ENCODE results near the gene TBCCD1. TPM values are rescaled to one million over a fixed set of nuclear protein-coding genes. Genes with fewer than 3 reads are reported as not detected.

TBCCD1 gene
- total RNA-seq, 1 experiment from 2014 or later = 25.1 TPM

DNA sequence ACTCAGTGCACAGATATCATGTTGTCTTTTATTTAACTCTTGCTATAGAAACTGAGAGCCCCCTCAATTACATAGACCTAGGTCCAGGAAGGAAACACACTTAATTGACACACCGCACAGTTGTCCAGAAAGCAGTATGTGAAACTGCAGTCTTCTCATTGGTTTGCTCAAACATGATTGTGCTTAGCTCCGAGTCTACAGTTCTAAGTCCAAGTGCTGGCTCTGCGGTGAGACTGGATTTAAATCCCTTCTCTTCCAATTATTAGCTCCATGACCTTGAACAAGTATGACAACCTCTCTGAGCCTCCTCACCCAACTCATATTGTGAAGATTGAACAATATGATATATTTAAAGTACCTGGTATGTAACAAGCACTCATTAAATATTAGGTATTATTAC lies 26.7 kb upstream of the TBCCD1 start:
- CTCF ChIA-PET = no interaction called here
- no peak overlapping the region for H3K4me3 Mint-ChIP-seq (ENCODE audit: low read depth, unreplicated experiment)
- peaks cover 70% of the 10 kb centered on the region for H3K4me1 Mint-ChIP-seq (ENCODE audit: low read depth, unreplicated experiment)
- H3K9me3 Mint-ChIP-seq (ENCODE audit: low read depth, unreplicated experiment) = no peaks in the 10 kb centered on the region
- no peaks in the 10 kb centered on the region for H3K27me3 Mint-ChIP-seq (ENCODE audit: unreplicated experiment)
- no TSS peak for BruUV-seq (replicated peaks)
- intact Hi-C loops (cut with micrococcal nuclease; ENCODE audit: unreplicated experiment) = no loop called here
- TF ChIP-seq, protein P1, sequence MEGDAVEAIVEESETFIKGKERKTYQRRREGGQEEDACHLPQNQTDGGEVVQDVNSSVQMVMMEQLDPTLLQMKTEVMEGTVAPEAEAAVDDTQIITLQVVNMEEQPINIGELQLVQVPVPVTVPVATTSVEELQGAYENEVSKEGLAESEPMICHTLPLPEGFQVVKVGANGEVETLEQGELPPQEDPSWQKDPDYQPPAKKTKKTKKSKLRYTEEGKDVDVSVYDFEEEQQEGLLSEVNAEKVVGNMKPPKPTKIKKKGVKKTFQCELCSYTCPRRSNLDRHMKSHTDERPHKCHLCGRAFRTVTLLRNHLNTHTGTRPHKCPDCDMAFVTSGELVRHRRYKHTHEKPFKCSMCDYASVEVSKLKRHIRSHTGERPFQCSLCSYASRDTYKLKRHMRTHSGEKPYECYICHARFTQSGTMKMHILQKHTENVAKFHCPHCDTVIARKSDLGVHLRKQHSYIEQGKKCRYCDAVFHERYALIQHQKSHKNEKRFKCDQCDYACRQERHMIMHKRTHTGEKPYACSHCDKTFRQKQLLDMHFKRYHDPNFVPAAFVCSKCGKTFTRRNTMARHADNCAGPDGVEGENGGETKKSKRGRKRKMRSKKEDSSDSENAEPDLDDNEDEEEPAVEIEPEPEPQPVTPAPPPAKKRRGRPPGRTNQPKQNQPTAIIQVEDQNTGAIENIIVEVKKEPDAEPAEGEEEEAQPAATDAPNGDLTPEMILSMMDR (IDR thresholded peaks at IDR 0.05; ENCODE audit: unreplicated experiment) = no peak
- no peak overlapping the region for H3K27ac Mint-ChIP-seq (ENCODE audit: unreplicated experiment)
- DNase-seq = no peak
- peaks cover 11% of the 10 kb centered on the region for H3K36me3 Mint-ChIP-seq (ENCODE audit: insufficient read depth, unreplicated experiment)

DNA sequence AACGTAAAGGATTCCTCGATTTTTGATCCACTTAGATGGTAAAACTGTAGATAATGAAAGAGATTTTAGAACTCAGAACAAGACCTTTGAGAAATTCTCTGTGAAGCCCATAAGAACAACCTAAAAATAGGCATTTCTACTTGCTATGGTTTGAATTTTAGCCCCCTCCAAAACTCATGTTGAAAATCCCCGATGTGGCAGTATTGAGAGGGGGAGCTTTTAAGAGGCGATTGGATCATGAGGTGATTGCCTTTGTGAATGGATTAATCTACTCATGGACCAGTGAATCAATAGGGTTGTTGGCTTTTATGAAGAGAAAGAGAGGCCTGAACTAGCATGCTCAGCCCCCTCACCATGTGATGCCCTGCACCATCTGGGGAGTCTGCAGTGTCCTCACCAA lies 25.5 kb upstream of the TBCCD1 start:
- intact Hi-C loops (cut with micrococcal nuclease; ENCODE audit: unreplicated experiment) = no loop called here
- H3K4me3 Mint-ChIP-seq (ENCODE audit: low read depth, unreplicated experiment) = no peak overlapping the region

DNA sequence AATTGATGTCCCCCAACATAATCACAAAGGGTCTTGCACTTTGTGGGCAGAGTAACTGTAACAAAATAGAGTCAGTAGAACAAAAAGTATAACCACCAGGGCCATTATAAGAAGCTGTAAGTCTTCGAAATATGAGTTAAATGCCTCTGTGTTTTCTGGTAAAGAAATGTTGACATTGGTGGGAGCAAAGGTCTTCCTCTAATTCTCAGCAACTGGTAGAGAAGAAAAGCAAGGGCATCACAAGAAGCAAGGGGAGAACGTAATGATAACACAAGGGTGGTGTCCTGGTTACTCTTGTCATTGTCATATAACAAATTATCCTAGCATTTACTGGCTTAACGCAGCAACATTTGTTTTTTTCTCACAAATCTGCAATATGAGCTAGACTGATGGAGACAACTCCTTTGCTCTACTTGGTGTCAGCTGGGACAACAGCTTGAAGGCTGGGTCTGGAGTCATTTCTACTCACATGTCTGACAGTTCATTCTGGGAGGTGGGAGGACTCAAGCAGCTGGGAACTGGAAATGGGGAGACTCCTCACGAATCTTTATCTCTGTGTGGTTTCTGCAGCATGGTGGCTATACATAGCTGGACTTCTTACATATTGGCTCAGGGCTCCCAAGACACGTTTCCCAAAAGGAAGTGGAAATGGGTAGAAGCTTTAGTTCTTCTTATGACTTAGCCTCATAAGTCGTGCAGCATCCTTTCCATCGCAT lies 23.6 kb upstream of the TBCCD1 start:
- no TSS peak for BruUV-seq (replicated peaks)
- TF ChIP-seq, protein P1 (IDR thresholded peaks at IDR 0.05; ENCODE audit: unreplicated experiment) = no peak
- H3K4me3 Mint-ChIP-seq (ENCODE audit: low read depth, unreplicated experiment) = peak overlapping the region; percentile 36
- peaks cover 29% of the 10 kb centered on the region for H3K36me3 Mint-ChIP-seq (ENCODE audit: insufficient read depth, unreplicated experiment)
- H3K27me3 Mint-ChIP-seq (ENCODE audit: unreplicated experiment) = no peaks in the 10 kb centered on the region
- peak overlapping the region; percentile 64 for H3K27ac Mint-ChIP-seq (ENCODE audit: unreplicated experiment)
- DNase-seq = no peak
- CTCF ChIA-PET = interaction anchor here (0.6 to 3.6 kb wide), 14 partner anchors 9 to 649 kb away, joined by 3 to 61 read pairs (median 6); partner anchors contain the start of genes AHSG and DNAJB11
- peaks cover 53% of the 10 kb centered on the region for H3K4me1 Mint-ChIP-seq (ENCODE audit: low read depth, unreplicated experiment)
- intact Hi-C loops (cut with micrococcal nuclease; ENCODE audit: unreplicated experiment) = loop anchor here (1.0 kb wide), 1 partner anchor 16 kb away; no protein-coding TSS in a partner anchor
- no peaks in the 10 kb centered on the region for H3K9me3 Mint-ChIP-seq (ENCODE audit: low read depth, unreplicated experiment)

More for the DNA sequence above, 25.5 kb upstream of the TBCCD1 start:
- Mint-ChIP-seq H3K4me1 (ENCODE audit: low read depth, unreplicated experiment) (peaks cover 67% of the 10 kb centered on the region), H3K27ac (ENCODE audit: unreplicated experiment) (no peak overlapping the region), H3K36me3 (ENCODE audit: insufficient read depth, unreplicated experiment) (peaks cover 18% of the 10 kb centered on the region), H3K9me3 (ENCODE audit: low read depth, unreplicated experiment) (no peaks in the 10 kb centered on the region), H3K27me3 (ENCODE audit: unreplicated experiment) (no peaks in the 10 kb centered on the region)
- TF ChIP-seq, protein P1 (IDR thresholded peaks at IDR 0.05; ENCODE audit: unreplicated experiment) = no peak
- no peak for DNase-seq
- CTCF ChIA-PET = no interaction called here
- no TSS peak for BruUV-seq (replicated peaks)

DNA sequence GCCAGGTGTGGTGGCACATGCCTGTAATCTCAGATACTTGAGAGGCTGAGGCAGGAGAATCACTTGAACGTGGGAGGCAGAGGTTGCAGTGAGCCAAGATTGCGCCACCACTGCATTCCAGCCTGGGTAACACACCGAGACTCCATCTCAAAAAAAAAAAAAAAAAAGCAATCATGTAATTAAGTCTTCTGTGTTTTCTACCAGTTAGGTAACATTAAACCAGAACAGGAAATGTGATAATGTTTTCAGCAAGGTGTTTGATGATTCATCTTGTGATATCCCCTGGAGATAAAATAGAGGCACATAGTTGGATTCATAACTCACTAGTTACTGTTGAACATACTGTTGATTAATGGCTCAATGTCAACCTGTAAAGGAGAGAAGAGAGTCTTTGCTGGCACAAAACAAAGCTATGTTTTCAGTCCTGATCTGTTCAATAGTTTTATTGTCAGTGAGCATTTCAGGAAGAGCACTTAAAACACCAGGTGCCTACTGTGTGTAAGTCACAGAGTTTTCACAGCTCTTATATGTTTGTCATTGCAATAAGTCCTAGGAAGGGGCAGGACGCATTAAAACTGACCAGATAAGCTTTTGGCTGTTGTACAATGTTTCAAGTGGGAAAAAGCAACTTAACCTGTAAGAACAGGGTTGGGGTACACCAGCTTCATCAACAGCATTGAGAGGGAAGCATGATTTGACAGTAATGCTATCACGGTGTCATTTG lies 22.9 kb upstream of the TBCCD1 start:
- H3K4me1 Mint-ChIP-seq (ENCODE audit: low read depth, unreplicated experiment) = peaks cover 53% of the 10 kb centered on the region
- H3K9me3 Mint-ChIP-seq (ENCODE audit: low read depth, unreplicated experiment) = no peaks in the 10 kb centered on the region
- TF ChIP-seq, protein P1 (IDR thresholded peaks at IDR 0.05; ENCODE audit: unreplicated experiment) = no peak
- peak overlapping the region; percentile 36 for H3K4me3 Mint-ChIP-seq (ENCODE audit: low read depth, unreplicated experiment)
- CTCF ChIA-PET = interaction anchor here (0.6 to 3.6 kb wide), 19 partner anchors 10 to 648 kb away, joined by 3 to 61 read pairs (median 6); partner anchors contain the start of genes AHSG and DNAJB11
- peak overlapping the region; percentile 64 for H3K27ac Mint-ChIP-seq (ENCODE audit: unreplicated experiment)
- intact Hi-C loops (cut with micrococcal nuclease; ENCODE audit: unreplicated experiment) = loop anchor here (1.0 kb wide), 3 partner anchors 16 to 231 kb away; no protein-coding TSS in a partner anchor
- BruUV-seq (replicated peaks) = no TSS peak
- peak; percentile 85 for DNase-seq
- no peaks in the 10 kb centered on the region for H3K27me3 Mint-ChIP-seq (ENCODE audit: unreplicated experiment)
- peaks cover 31% of the 10 kb centered on the region for H3K36me3 Mint-ChIP-seq (ENCODE audit: insufficient read depth, unreplicated experiment)
